ENCODE data around the gene IGSF6. TPM values are rescaled to one million over a fixed set of nuclear protein-coding genes. Genes with fewer than 3 reads are reported as not detected.

Gene IGSF6
- polyA plus RNA-seq, 1 donor from 2014 or later = not detected

- H4K20me1 ChIP-seq (ENCODE audit: insufficient read depth) = no peaks in the 10 kb centered on the region
- H3K27ac ChIP-seq (ENCODE audit: low read length) = no peak overlapping the region
- H3F3A ChIP-seq (ENCODE audit: insufficient read depth, low read length, poor library complexity, severe bottlenecking) = no peaks in the 10 kb centered on the region
- H3K27me3 ChIP-seq (ENCODE audit: insufficient read depth, low read depth, low read length) = no peaks in the 10 kb centered on the region
- H3K4me3 ChIP-seq (ENCODE audit: low read length) = no peak overlapping the region
- no peaks in the 10 kb centered on the region for H3K9me3 ChIP-seq (ENCODE audit: low read length)
- H3K79me2 ChIP-seq (replicated peaks; ENCODE audit: insufficient read depth, low read length) = peaks cover 60% of the 10 kb centered on the region
- H3K4me2 ChIP-seq (ENCODE audit: low read length) = no peak overlapping the region
- H3K9ac ChIP-seq (ENCODE audit: low read length) = no peak overlapping the region
- no peak for TF ChIP-seq CTCF (IDR thresholded peaks at IDR 0.05; ENCODE audit: poor library complexity, severe bottlenecking)
- TF ChIP-seq EP300 (conservative IDR thresholded peaks at IDR 0.05; ENCODE audit: poor library complexity, severe bottlenecking) = no peak
- no peak for TF ChIP-seq TAF1 (IDR thresholded peaks at IDR 0.05; ENCODE audit: low read depth)
- no peak for TF ChIP-seq MXI1 (conservative IDR thresholded peaks at IDR 0.05; ENCODE audit: poor library complexity, severe bottlenecking)
- TF ChIP-seq RAD21 (conservative IDR thresholded peaks at IDR 0.05) = no peak
- no peak overlapping the region for H2AFZ ChIP-seq (ENCODE audit: low read depth, low read length)
- H3K9me2 ChIP-seq (ENCODE audit: insufficient read depth, low read length) = no peaks in the 10 kb centered on the region
- no peaks in the 10 kb centered on the region for H3K36me3 ChIP-seq (ENCODE audit: insufficient read depth, low read length)
Observed at GRCh38 chr16:21617607-21618006, 34.8 kb downstream of the IGSF6 start.

- Histone ChIP-seq H4K20me1 (ENCODE audit: insufficient read depth) (no peaks in the 10 kb centered on the region), H3K79me2 (replicated peaks; ENCODE audit: insufficient read depth, low read length) (peaks cover 76% of the 10 kb centered on the region), H3K4me2 (ENCODE audit: low read length) (no peak overlapping the region), H2AFZ (ENCODE audit: low read depth, low read length) (no peak overlapping the region), H3K9me3 (ENCODE audit: low read length) (no peaks in the 10 kb centered on the region), H3K27ac (ENCODE audit: low read length) (no peak overlapping the region), H3K9ac (ENCODE audit: low read length) (no peak overlapping the region), H3K36me3 (ENCODE audit: insufficient read depth, low read length) (no peaks in the 10 kb centered on the region), H3K9me2 (ENCODE audit: insufficient read depth, low read length) (no peaks in the 10 kb centered on the region), H3K27me3 (ENCODE audit: insufficient read depth, low read depth, low read length) (no peaks in the 10 kb centered on the region), H3K4me3 (ENCODE audit: low read length) (no peak overlapping the region), H3F3A (ENCODE audit: insufficient read depth, low read length, poor library complexity, severe bottlenecking) (no peaks in the 10 kb centered on the region)
- no peak for TF ChIP-seq TAF1 (IDR thresholded peaks at IDR 0.05; ENCODE audit: low read depth)
- no peak for TF ChIP-seq EP300 (conservative IDR thresholded peaks at IDR 0.05; ENCODE audit: poor library complexity, severe bottlenecking)
- no peak for TF ChIP-seq CTCF (IDR thresholded peaks at IDR 0.05; ENCODE audit: poor library complexity, severe bottlenecking)
- TF ChIP-seq MXI1 (conservative IDR thresholded peaks at IDR 0.05; ENCODE audit: poor library complexity, severe bottlenecking) = no peak
- no peak for TF ChIP-seq REST (IDR thresholded peaks at IDR 0.05; ENCODE audit: borderline replicate concordance)
- TF ChIP-seq POLR2AphosphoS5 (IDR thresholded peaks at IDR 0.05) = no peak
- no peak for TF ChIP-seq RAD21 (conservative IDR thresholded peaks at IDR 0.05)
- TF ChIP-seq SMC3 (conservative IDR thresholded peaks at IDR 0.05; ENCODE audit: poor library complexity) = no peak
- no peak for TF ChIP-seq EZH2 (IDR thresholded peaks at IDR 0.05; ENCODE audit: borderline replicate concordance, insufficient read depth, low read length, poor library complexity, severe bottlenecking)
Observed at GRCh38 chr16:21614896-21615295, 37.5 kb downstream of the IGSF6 start.

Measured in neural cell (in vitro differentiated cells).